Measurements from ENCODE around the gene IMPDH1. TPM values are rescaled to one million over a fixed set of nuclear protein-coding genes. Genes with fewer than 3 reads are reported as not detected.

IMPDH1 gene
- total and polyA plus RNA-seq, 9 of the 15 experiments (the other 6 are each of a cell fraction or from before 2014, with no cell fraction given), result 0.80 to 118 (median 64.3) TPM

DNA sequence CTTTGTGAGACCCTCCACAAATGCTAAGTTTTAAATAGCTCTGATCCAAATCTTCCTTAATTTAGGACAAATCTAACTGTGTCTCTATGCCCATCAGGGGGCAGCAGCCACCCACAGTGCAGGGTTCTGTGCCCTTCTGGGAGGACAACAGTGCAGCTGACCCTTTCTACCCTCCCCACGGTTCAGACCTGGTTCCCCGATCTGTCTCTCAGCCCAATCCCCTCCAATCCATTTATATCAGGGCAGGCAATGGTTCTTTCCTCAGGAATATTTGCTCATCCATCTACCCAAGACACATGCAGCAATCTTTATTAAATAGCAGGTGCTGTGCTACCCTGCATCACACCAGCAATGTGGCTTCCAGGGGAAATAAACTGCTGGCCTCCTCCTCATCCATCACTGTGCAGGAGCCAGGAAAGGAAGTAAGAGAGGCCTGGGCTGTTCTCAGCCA is 62.1 kb downstream of the IMPDH1 start (continued):
- TF ChIP-seq, protein P1, sequence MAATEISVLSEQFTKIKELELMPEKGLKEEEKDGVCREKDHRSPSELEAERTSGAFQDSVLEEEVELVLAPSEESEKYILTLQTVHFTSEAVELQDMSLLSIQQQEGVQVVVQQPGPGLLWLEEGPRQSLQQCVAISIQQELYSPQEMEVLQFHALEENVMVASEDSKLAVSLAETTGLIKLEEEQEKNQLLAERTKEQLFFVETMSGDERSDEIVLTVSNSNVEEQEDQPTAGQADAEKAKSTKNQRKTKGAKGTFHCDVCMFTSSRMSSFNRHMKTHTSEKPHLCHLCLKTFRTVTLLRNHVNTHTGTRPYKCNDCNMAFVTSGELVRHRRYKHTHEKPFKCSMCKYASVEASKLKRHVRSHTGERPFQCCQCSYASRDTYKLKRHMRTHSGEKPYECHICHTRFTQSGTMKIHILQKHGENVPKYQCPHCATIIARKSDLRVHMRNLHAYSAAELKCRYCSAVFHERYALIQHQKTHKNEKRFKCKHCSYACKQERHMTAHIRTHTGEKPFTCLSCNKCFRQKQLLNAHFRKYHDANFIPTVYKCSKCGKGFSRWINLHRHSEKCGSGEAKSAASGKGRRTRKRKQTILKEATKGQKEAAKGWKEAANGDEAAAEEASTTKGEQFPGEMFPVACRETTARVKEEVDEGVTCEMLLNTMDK (IDR thresholded peaks at IDR 0.05; ENCODE audit: borderline replicate concordance, insufficient read depth, low read depth, low read length, poor library complexity, severe bottlenecking), result no peak
- TF ChIP-seq MNT (conservative IDR thresholded peaks at IDR 0.05), result no peak

DNA sequence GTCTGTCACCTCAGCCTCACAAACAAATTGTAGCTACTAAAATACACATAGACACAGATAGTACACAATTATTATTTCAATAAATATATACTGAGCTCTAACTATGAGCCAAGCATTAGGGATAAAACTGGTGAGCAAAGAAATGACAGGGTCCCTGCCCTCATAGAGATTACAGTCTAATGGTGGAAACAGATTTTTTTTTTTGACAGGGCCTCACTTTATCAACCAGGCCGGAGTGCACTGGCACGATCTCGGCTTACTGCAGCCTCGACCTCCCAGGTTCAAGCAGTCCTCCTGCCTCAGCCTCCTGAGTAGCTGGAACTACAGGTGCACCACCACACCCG is 65.4 kb downstream of the IMPDH1 start:
- Histone ChIP-seq H4K20me1 (replicated peaks; ENCODE audit: control insufficient read depth, insufficient read depth, low read length) (no peaks in the 10 kb centered on the region), H3K27ac (ENCODE audit: extremely low read depth, low read depth, low read length) (no peak overlapping the region), H3K9me3 (replicated peaks; ENCODE audit: control insufficient read depth, insufficient read depth, low read depth, low read length) (no peaks in the 10 kb centered on the region; the same call in 1 of the 2 replicates), H3K79me2 (ENCODE audit: control insufficient read depth, insufficient read depth, low read length) (peaks cover 43% of the 10 kb centered on the region), H3K4me1 (replicated peaks in 1 of 2; ENCODE audit: control insufficient read depth in 2 of 2, insufficient read depth in 2 of 2, low read length in 2 of 2) (peaks cover 3 to 13% of the 10 kb centered on the region in 2 experiments; a peak in 4 of 5 replicates), H3K9me1 (ENCODE audit: control insufficient read depth, insufficient read depth, low read length) (peaks cover 5% of the 10 kb centered on the region), H3K4me3 (no peak overlapping the region), H3K4me2 (ENCODE audit: insufficient read depth, low read length) (peak overlapping the region; percentile 24; the same call in 1 of the 2 replicates), H3K9ac (ENCODE audit: insufficient read depth in 1 of 2, low read depth in 2 of 2, low read length in 2 of 2) (no peak overlapping the region), H3K27me3 (ENCODE audit: control insufficient read depth in 2 of 2, insufficient read depth in 2 of 2, low read length in 2 of 2) (peaks cover under 1 to 10% of the 10 kb centered on the region in 2 experiments; a peak in 2 of 5 replicates), H2AFZ (ENCODE audit: low read depth, low read length) (peak overlapping the region; percentile 90), H3K36me3 (ENCODE audit: control insufficient read depth, insufficient read depth, low read length) (peaks cover 27% of the 10 kb centered on the region)
- POLR2A ChIA-PET, result interaction anchor here (0.6 to 1.3 kb wide), 13 partner anchors 10 to 979 kb away, joined by 3 to 10 read pairs (median 4); partner anchors contain the start of gene IMPDH1
- 71% methylated on average over 5 of the region's 5 CpGs for WGBS (ENCODE audit: insufficient coverage, low coverage, missing lambda C conversion rate)
- no peak for DNase-seq (ENCODE audit: extremely low read depth in 1 of 4, low spot score in 3 of 4)
- in situ Hi-C loops (cut with MboI), result no loop called here
- CTCF ChIA-PET (ENCODE audit: low intra/inter-chr PET ratio), result interaction anchor here (0.5 to 0.9 kb wide), 2 partner anchors 34 to 81 kb away, joined by 3 read pairs; no protein-coding TSS in a partner anchor
- BruUV-seq (replicated peaks), result no TSS peak
- no peak for ATAC-seq
- no peak for FAIRE-seq
- intact Hi-C loops (cut with micrococcal nuclease), result no loop called here
- TF ChIP-seq ZKSCAN8 (CRISPR knock-in tag; IDR thresholded peaks at IDR 0.05) (no peak), TRIM24 (IDR thresholded peaks at IDR 0.05) (0 out of 4 replicates have a peak, but pooled peaks of 1 of the 2 experiments have one; percentile 19), MTF1 (CRISPR knock-in tag; IDR thresholded peaks at IDR 0.05; ENCODE audit: borderline replicate concordance) (no peak), LCOR (CRISPR knock-in tag; IDR thresholded peaks at IDR 0.05) (no peak), HMGN3 (IDR thresholded peaks at IDR 0.05; ENCODE audit: borderline replicate concordance, extremely low read depth, insufficient read length, low read depth, low read length) (no peak), KDM1A (IDR thresholded peaks at IDR 0.05) (peak in 1 of 2 experiments; percentile 35; a peak in 1 of 4 replicates), ZNF551 (CRISPR knock-in tag; IDR thresholded peaks at IDR 0.05) (no peak), BRCA1 (IDR thresholded peaks at IDR 0.05) (no peak), BRCA1 (CRISPR knock-in tag; IDR thresholded peaks at IDR 0.05) (no peak), RAD21 (CRISPR knock-in tag; conservative IDR thresholded peaks at IDR 0.05 in 1 of 2, IDR thresholded peaks at IDR 0.05 in 1 of 2) (no peak)
- TF ChIP-seq, protein P2, sequence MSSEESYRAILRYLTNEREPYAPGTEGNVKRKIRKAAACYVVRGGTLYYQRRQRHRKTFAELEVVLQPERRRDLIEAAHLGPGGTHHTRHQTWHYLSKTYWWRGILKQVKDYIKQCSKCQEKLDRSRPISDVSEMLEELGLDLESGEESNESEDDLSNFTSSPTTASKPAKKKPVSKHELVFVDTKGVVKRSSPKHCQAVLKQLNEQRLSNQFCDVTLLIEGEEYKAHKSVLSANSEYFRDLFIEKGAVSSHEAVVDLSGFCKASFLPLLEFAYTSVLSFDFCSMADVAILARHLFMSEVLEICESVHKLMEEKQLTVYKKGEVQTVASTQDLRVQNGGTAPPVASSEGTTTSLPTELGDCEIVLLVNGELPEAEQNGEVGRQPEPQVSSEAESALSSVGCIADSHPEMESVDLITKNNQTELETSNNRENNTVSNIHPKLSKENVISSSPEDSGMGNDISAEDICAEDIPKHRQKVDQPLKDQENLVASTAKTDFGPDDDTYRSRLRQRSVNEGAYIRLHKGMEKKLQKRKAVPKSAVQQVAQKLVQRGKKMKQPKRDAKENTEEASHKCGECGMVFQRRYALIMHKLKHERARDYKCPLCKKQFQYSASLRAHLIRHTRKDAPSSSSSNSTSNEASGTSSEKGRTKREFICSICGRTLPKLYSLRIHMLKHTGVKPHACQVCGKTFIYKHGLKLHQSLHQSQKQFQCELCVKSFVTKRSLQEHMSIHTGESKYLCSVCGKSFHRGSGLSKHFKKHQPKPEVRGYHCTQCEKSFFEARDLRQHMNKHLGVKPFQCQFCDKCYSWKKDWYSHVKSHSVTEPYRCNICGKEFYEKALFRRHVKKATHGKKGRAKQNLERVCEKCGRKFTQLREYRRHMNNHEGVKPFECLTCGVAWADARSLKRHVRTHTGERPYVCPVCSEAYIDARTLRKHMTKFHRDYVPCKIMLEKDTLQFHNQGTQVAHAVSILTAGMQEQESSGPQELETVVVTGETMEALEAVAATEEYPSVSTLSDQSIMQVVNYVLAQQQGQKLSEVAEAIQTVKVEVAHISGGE (CRISPR knock-in tag; IDR thresholded peaks at IDR 0.05), result no peak
